MCF 10A (cell line): ENCODE data around the gene UCK1. TPM values are rescaled to one million over a fixed set of nuclear protein-coding genes. Genes with fewer than 3 reads are reported as not detected.

ENCODE experiments used
- BruUV-seq: library from RNA; stranded (reverse); fragments of 400-500 nt; replicated peaks from 2 replicates; lab custom pipeline; 2021; lab: Mats Ljungman, UMichigan
- CTCF ChIA-PET: fragments of 300-600 bp; sonication (Branson Sonifier 250); formaldehyde crosslinking; extraction: SDS; loops from one replicate; lab custom pipeline; 2021; ENCODE audit warnings: antibody characterized with exemption, inconsistent platforms; lab: Yijun Ruan, JAX
- POLR2A ChIA-PET: fragments of 300-600, 350-650 bp; sonication (Branson Sonifier 250); formaldehyde crosslinking; extraction: SDS; loops from one replicate; lab custom pipeline; 2020; ENCODE audit warnings: antibody characterized with exemption, inconsistent platforms; lab: Yijun Ruan, JAX
- DNase-seq: peaks from one replicate; pipeline ENCODE4 v3.0.0-alpha.2; 2018; ENCODE audit not compliant: unreplicated experiment
- H3K27ac Mint-ChIP-seq: one replicate; pipeline ENCODE4 v1.8.0; 2022; ENCODE audit warnings: mild to moderate bottlenecking, low read depth, mixed read lengths; ENCODE audit not compliant: unreplicated experiment
- H3K27me3 Mint-ChIP-seq: one replicate; pipeline ENCODE4 v1.8.0; 2022; ENCODE audit warnings: mixed read lengths; ENCODE audit not compliant: insufficient read depth, unreplicated experiment
- H3K36me3 Mint-ChIP-seq: one replicate; pipeline ENCODE4 v1.8.0; 2022; ENCODE audit warnings: mild to moderate bottlenecking, moderate library complexity, mixed read lengths; ENCODE audit not compliant: insufficient read depth, unreplicated experiment
- H3K4me1 Mint-ChIP-seq: one replicate; pipeline ENCODE4 v1.8.0; 2022; ENCODE audit warnings: mixed read lengths; ENCODE audit not compliant: insufficient read depth, unreplicated experiment
- H3K4me3 Mint-ChIP-seq: one replicate; pipeline ENCODE4 v1.8.0; 2022; ENCODE audit warnings: mild to moderate bottlenecking, moderate library complexity, mixed read lengths; ENCODE audit not compliant: unreplicated experiment
- H3K9me3 Mint-ChIP-seq: one replicate; pipeline ENCODE4 v1.8.0; 2022; ENCODE audit warnings: mixed read lengths; ENCODE audit not compliant: unreplicated experiment
- CTCF ChIP-seq: fragments of 200-600 bp; IDR thresholded peaks from one replicate; pipeline ENCODE4 v1.8.0; 2022; ENCODE audit warnings: antibody characterized with exemption, mild to moderate bottlenecking; ENCODE audit not compliant: unreplicated experiment
- intact Hi-C: fragments of 100-400 bp; cut with micrococcal nuclease; formaldehyde crosslinking; loops from 2 replicates; pipeline ENCODE4 v1.14.1; 2022
- total RNA-seq: library from RNA; stranded (reverse); gene quantifications from 2 replicates; pipeline ENCODE4 v1.2.3, GENCODE V29; 2022

Gene UCK1
- total RNA-seq, 1 experiment from 2014 or later: 20.0 TPM

DNA sequence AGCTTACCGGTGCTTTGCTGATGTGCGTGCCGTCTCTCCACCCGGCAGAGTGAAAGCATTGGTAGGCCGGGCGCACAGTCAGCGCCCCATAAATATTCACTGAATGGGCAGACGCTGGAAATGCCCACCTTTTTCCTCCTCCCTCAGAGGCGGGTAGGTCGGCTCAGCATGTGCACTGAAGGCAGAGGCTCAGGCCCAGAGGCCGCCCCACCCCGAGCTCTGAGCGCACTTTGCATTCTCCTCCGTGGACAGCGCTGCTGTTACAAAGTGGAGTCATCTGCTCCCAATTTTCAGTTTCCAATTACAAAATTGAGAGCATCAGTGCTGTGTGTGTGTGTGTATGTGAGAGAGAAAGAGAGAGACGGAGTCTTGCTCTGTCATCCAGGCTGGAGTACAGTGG, 10.6 kb downstream of the UCK1 start:
- no peak overlapping the region for H3K27ac Mint-ChIP-seq
- intact Hi-C loops: no loop called here

DNA sequence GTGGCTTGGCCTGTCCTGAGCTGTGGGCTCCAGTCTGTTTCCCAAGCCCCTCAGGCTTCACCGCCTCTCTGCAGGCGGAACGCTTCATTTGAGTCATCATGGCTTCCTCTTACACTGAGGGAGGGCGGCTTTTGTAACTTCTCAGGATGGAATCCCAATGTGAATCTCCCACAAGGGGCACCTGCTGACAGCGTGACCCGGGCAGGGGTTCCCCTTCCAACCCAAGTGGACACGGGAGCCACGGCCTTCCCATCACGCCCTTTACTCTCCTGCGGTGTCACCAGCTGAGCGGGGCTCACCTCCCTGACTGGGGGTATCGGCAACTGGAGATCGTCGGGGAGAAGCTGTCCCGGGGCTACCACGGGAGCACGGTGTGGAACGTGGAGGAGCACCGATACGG, 12.5 kb downstream of the UCK1 start:
- DNase-seq: no peak
- Mint-ChIP-seq H3K4me1 (no peaks in the 10 kb centered on the region), H3K27ac (no peak overlapping the region), H3K36me3 (peaks cover 38% of the 10 kb centered on the region), H3K9me3 (no peaks in the 10 kb centered on the region), H3K27me3 (no peaks in the 10 kb centered on the region), H3K4me3 (no peak overlapping the region)
- BruUV-seq: no TSS peak
- TF ChIP-seq CTCF: no peak
- POLR2A ChIA-PET: no interaction called here
- intact Hi-C loops: no loop called here
- CTCF ChIA-PET: interaction anchor here (0.6 kb wide), 1 partner anchor 717 kb away, joined by 3 read pairs; no protein-coding TSS in a partner anchor

More for the DNA sequence above, 10.6 kb downstream of the UCK1 start:
- Mint-ChIP-seq H3K4me1 (no peaks in the 10 kb centered on the region), H3K27me3 (no peaks in the 10 kb centered on the region), H3K9me3 (no peaks in the 10 kb centered on the region), H3K36me3 (peaks cover 49% of the 10 kb centered on the region), H3K4me3 (no peak overlapping the region)
- no peak for DNase-seq
- no peak for TF ChIP-seq CTCF
- POLR2A ChIA-PET: no interaction called here
- BruUV-seq: no TSS peak
- CTCF ChIA-PET: no interaction called here

GRCh38 chr9:131517761-131518190, 13.3 kb downstream of the UCK1 start:
- Mint-ChIP-seq H3K27me3 (no peaks in the 10 kb centered on the region), H3K9me3 (no peaks in the 10 kb centered on the region), H3K4me3 (no peak overlapping the region), H3K27ac (no peak overlapping the region), H3K36me3 (peaks cover 37% of the 10 kb centered on the region), H3K4me1 (no peaks in the 10 kb centered on the region)
- ChIA-PET CTCF (no interaction called here), POLR2A (interaction anchor here (1.4 kb wide), 1 partner anchor 8 kb away, joined by 3 read pairs; no protein-coding TSS in a partner anchor)
- no TSS peak for BruUV-seq
- DNase-seq: no peak
- TF ChIP-seq CTCF: no peak
- intact Hi-C loops: no loop called here

DNA sequence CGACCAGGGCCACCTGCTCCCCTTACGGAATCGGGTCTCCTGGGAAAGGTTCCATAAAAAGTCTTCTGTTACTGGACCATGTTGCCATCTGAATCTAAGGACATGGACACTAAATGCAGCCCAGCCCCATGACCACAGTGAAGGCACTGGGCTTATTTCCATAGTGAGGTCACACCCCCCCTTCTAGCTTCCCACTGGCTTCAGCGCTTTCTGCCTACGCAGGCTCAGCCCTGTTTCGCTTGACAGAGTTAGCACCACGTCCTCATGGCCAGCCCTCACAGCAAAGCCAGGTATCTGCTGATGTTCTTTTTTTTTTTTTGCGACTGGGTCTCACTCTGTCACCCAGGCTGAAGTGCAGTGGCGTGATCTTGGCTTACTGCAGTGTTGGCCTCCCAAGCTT, 14.1 kb downstream of the UCK1 start:
- Mint-ChIP-seq H3K27ac (no peak overlapping the region), H3K27me3 (no peaks in the 10 kb centered on the region), H3K36me3 (peaks cover 38% of the 10 kb centered on the region), H3K9me3 (no peaks in the 10 kb centered on the region), H3K4me1 (no peaks in the 10 kb centered on the region), H3K4me3 (no peak overlapping the region)
- intact Hi-C loops: no loop called here
- ChIA-PET POLR2A (interaction anchor here (1.4 kb wide), 1 partner anchor 9 kb away, joined by 3 read pairs; no protein-coding TSS in a partner anchor), CTCF (no interaction called here)
- BruUV-seq: no TSS peak
- TF ChIP-seq CTCF: no peak
- no peak for DNase-seq
